ENCODE data around the gene IRF8.

DNA sequence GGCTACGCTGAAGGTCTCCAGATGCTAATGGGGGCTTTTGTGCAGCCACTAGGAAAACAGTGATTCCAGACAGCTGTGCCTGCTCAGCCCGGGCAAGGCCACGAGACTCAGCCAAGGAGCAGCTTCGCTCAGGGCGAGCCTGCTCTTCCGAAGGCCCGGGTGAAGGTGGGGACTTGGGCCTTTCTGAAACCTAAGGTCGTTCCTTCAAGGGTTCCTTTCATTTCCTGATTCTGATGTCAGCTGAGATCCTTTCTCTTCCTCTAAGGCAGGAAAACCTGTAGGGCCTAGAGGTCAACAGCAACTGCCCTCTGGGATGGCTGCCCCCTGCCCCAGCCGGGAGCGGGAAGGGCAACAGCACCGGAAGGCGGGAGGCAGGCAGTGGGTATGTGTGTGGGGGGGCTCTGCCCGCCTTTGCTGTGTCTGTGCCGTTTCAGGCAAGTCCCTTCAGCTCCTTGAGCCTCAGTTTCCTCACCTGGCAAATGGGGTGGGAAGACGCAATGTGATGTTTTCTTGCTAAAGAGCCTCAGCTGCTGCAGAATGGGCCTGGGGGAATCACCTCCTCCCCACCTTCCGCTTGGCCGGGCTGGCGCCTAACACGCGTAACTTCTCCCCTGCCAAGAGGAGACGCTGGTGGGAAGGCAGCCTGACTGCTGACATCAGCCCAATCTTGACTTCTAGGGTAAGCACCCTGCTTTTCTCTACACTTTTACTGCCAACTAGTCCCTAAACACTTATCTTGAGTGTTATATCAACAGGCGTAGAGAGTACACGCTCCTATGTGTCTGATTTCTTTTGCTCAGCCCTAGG, 32.8 kb downstream of the IRF8 start:
- TF ChIP-seq CTCF (conservative IDR thresholded peaks at IDR 0.05; ENCODE audit: low read depth, low read length), result no peak
- TF ChIP-seq, protein P1, sequence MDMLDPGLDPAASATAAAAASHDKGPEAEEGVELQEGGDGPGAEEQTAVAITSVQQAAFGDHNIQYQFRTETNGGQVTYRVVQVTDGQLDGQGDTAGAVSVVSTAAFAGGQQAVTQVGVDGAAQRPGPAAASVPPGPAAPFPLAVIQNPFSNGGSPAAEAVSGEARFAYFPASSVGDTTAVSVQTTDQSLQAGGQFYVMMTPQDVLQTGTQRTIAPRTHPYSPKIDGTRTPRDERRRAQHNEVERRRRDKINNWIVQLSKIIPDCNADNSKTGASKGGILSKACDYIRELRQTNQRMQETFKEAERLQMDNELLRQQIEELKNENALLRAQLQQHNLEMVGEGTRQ (IDR thresholded peaks at IDR 0.05; ENCODE audit: low read depth, low read length), result no peak
- no peak for TF ChIP-seq RCOR1 (IDR thresholded peaks at IDR 0.05; ENCODE audit: insufficient replicate concordance, low read length)
- no peak for TF ChIP-seq MAFK (IDR thresholded peaks at IDR 0.05; ENCODE audit: low read depth, low read length)
- no peak for TF ChIP-seq MXI1 (IDR thresholded peaks at IDR 0.05; ENCODE audit: borderline replicate concordance, low read depth, low read length)
- no peak for TF ChIP-seq FOS (IDR thresholded peaks at IDR 0.05; ENCODE audit: low read depth, low read length)
- no peak for TF ChIP-seq RFX5 (IDR thresholded peaks at IDR 0.05; ENCODE audit: low read depth, low read length)
- no peak for TF ChIP-seq MAZ (IDR thresholded peaks at IDR 0.05; ENCODE audit: borderline replicate concordance, low read depth, low read length)
- TF ChIP-seq RAD21 (IDR thresholded peaks at IDR 0.05; ENCODE audit: low read length), result no peak
- no peak for TF ChIP-seq POLR2A (IDR thresholded peaks at IDR 0.05; ENCODE audit: low read depth, low read length)
- TF ChIP-seq CEBPB (IDR thresholded peaks at IDR 0.05; ENCODE audit: low read depth, low read length), result no peak
